GM19035 (cell line): ENCODE measurements around the gene TLR7.
A peak's percentile ranks its signal among the peaks of the same experiment; 100 is the strongest.

ENCODE experiments used
- ATAC-seq: cut with Tn5 transposase; IDR thresholded peaks from one replicate; pipeline ENCODE4 v1.9.1; 2021; ENCODE audit not compliant: unreplicated experiment

TLR7 gene

GRCh38 chrX:12866451-12867377, at the start of gene TLR7:
TSS of gene TLR7 (plus strand) at chrX:12867072. CDS start at chrX:12867579, 507 bp downstream.
- ATAC-seq: peak; percentile 35

- no peak for ATAC-seq
Measured at GRCh38 chrX:12817528-12817927, 49.3 kb upstream of the TLR7 start.

GRCh38 chrX:12819222-12819621, 47.6 kb upstream of the TLR7 start:
- no peak for ATAC-seq

DNA sequence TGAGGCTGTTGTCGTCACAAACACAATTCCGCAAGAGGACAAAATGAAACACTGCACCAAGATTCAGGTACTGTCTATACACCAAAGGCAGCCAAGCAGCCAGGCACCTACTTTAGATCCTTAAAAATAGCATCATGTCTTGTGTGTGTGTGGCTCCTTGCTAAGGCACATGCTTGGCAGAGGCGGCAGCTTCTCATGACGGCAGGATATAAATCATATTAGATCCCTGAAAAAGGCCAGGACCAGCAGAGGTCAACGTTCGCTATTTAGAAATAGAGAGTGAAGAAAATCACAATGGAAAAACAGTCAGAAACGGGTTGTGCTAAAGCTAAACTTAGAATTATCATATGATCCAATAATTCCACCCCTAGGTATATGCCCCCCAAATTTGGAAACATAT, 46.1 kb upstream of the TLR7 start:
- no peak for ATAC-seq

DNA sequence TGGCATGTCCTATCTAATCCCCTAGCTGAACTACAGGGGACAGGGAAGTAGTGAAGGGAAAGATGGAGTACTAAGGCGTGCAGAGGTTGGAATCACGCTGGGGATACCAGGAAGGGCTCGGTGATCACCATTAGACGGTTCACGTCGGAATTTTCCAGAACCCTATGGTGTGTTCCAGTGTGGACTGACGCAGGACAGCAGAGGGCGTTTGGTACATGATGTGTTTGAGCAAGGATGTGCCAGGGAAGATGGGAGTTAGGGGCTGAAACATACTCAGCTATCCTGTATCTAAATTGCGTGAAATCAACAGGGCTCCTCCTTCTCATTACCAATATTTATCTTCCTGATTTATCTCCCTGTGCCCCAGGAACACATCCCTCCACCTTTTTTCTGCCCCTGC, 41.9 kb upstream of the TLR7 start:
- ATAC-seq: no peak

GRCh38 chrX:12825801-12826200, 41.1 kb upstream of the TLR7 start:
- ATAC-seq: no peak

- ATAC-seq: no peak
Measured at GRCh38 chrX:12843061-12843667, 23.7 kb upstream of the TLR7 start.

DNA sequence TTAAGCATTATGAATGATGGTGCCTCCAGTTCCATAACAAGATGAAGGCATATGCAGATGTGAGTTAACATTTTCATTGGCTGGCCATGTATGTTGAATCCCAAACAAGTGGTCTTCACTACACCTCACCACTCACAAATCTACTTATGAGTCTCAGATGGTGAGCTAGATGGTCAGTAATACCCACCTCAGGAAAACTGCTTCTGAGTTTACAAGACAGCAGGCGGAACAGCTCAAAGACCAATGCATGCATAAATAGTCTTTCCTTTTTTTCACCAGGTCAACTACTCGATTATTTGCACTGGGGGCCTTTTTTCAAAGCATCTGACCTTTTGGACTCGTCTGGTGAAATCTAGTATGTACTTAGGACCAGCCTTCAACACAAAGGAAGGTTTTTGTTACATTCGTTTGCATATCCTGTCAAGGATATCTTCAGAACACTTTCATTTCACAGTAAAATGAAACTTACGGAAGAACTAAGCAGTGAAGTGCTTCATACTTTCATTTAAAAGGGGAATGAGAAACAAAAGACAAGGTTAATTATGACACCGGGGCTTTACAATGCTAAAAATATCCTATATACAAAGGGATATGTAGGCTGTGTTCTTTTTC, 23.1 kb upstream of the TLR7 start:
- peak; percentile 96 for ATAC-seq

DNA sequence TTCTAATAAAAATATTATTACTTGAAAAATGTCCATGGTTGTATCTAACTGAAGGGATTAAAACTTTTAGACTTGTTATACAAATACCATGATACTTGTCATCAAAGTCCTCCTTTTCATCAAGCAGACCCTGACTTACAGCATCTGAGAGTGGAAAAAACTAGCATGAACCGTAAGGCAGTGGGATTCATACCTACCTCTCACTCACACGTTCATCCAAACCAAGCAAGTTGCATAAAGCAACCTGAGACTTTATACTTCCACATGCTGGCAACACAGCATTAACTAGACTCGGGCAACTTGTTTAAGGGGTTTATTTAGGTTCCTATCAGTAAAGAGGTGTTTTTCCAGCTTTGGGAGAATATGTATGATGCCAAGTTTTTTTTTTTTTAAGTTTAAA, 22.6 kb upstream of the TLR7 start:
- peak; percentile 49 for ATAC-seq

DNA sequence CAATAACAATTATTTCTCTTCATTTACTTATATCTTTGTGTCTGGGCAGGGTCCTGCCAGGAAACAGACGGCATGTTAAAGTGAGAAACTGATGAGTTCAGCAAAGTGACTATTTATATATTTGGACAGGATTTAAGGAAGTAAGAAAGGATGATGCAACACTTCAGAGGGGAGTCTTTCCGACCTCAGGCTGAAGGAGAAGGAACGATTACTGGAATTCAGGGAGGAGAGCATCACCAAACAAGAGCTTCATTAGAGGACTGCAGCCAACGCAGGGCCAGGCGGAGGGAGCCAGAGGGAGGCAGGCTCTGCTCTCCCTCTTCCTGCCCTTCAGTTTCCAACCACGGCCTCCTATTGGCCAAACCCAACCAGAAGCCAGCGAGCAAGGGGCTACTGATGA, 1.5 kb upstream of the TLR7 start:
- no peak for ATAC-seq

GRCh38 chrX:12867685-12868084, 813 bp downstream of the TLR7 start:
- ATAC-seq: peak; percentile 37

DNA sequence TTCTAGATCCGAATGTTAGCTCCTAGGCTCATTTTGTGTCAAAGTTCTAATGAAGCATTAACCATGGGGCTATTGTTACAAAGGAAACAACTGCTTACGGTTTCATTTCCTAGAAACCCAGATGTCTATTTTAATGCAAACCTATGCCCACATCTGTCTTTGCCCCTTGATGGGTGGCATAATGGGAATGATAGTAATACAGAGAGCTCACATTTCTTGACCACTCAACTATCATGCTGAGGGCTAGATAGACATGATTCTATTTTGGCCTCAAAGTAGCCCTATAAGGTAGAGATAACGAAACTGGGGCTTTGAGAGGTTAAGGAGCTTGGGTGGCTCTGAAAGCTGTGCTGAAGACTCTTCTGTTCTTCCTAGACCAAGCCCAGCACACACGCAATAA, 1.9 kb downstream of the TLR7 start:
- ATAC-seq: peak; percentile 54

GRCh38 chrX:12871257-12871656, 4.4 kb downstream of the TLR7 start:
- no peak for ATAC-seq

- ATAC-seq: no peak
Measured at GRCh38 chrX:12872741-12873140, 5.9 kb downstream of the TLR7 start.

- no peak for ATAC-seq
Measured at GRCh38 chrX:12874581-12874980, 7.7 kb downstream of the TLR7 start.

DNA sequence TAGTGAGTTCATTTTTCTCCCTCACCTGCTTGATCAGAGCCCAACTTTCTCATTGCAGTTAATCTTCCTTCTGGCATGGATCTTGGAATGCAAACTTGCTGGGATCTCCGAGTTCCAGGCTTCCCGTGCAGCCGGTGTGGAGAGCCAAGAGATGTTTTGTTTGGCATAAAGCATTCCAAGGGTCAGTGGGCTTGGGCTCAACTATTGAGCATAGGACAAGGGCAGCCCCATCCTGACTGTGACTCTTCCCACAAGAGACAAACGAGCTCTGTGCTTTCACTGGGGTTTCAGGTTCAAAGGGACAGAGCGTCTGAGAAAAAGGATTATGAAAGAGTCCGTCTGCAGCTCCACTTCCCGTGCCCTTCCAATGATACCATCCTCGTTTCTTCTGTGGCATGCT, 10.5 kb downstream of the TLR7 start:
- no peak for ATAC-seq

DNA sequence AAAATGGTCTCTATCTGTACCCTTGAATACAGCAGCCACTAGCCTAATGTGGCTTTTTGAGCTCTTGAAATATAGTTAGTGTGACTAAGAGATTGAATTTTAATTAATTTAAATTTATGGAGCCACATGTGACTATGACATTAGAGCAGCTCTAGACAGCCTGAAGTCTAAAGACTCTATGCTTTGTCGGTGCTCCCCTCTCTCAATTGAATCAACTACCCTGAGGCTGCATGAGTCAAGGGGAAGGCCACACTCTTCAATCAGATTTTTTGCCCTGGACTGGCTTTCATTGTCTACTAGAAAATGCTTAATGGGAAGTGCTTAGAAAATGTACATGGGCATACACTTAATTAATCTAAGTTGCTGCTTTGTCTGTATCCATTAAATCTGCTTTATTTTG, 11.7 kb downstream of the TLR7 start:
- ATAC-seq: no peak

DNA sequence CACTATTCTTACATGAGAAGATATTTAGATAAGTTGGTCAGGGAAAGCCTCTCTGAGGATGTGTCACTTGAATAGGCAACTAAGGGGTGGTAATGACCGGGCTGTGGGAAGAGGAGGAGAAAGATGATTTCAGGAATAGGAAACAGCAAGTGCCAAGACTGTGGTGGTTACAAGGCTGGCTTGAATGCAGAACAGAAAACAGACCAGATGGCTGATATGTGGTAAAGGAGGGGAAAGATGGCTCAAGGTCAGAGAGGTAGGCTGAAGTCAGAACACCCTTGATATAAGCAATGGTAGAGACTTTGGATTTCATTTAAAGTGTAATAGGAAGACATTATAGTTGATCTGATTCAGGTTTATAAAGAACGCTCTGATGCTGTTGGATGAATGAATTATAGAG, 15.0 kb downstream of the TLR7 start:
- no peak for ATAC-seq

DNA sequence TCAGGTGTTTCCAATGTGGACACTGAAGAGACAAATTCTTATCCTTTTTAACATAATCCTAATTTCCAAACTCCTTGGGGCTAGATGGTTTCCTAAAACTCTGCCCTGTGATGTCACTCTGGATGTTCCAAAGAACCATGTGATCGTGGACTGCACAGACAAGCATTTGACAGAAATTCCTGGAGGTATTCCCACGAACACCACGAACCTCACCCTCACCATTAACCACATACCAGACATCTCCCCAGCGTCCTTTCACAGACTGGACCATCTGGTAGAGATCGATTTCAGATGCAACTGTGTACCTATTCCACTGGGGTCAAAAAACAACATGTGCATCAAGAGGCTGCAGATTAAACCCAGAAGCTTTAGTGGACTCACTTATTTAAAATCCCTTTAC, 18.6 kb downstream of the TLR7 start:
- ATAC-seq: no peak

- ATAC-seq: no peak
Measured at GRCh38 chrX:12886545-12886944, 19.7 kb downstream of the TLR7 start.

GRCh38 chrX:12887141-12887540, 20.3 kb downstream of the TLR7 start:
- ATAC-seq: no peak

GRCh38 chrX:12887767-12888166, 20.9 kb downstream of the TLR7 start:
- no peak for ATAC-seq
